Measurements from ENCODE around the gene RC3H1. TPM values are rescaled to one million over a fixed set of nuclear protein-coding genes. Genes with fewer than 3 reads are reported as not detected.
"Not testable (repeated sequence)": the region's sequence is repeated elsewhere in the genome, so short reads cannot be mapped to it uniquely, and the experiment has no call there.

The RC3H1 gene, protein sequence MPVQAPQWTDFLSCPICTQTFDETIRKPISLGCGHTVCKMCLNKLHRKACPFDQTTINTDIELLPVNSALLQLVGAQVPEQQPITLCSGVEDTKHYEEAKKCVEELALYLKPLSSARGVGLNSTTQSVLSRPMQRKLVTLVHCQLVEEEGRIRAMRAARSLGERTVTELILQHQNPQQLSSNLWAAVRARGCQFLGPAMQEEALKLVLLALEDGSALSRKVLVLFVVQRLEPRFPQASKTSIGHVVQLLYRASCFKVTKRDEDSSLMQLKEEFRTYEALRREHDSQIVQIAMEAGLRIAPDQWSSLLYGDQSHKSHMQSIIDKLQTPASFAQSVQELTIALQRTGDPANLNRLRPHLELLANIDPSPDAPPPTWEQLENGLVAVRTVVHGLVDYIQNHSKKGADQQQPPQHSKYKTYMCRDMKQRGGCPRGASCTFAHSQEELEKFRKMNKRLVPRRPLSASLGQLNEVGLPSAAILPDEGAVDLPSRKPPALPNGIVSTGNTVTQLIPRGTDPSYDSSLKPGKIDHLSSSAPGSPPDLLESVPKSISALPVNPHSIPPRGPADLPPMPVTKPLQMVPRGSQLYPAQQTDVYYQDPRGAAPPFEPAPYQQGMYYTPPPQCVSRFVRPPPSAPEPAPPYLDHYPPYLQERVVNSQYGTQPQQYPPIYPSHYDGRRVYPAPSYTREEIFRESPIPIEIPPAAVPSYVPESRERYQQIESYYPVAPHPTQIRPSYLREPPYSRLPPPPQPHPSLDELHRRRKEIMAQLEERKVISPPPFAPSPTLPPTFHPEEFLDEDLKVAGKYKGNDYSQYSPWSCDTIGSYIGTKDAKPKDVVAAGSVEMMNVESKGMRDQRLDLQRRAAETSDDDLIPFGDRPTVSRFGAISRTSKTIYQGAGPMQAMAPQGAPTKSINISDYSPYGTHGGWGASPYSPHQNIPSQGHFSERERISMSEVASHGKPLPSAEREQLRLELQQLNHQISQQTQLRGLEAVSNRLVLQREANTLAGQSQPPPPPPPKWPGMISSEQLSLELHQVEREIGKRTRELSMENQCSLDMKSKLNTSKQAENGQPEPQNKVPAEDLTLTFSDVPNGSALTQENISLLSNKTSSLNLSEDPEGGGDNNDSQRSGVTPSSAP
- 47.6 TPM for total RNA-seq

DNA sequence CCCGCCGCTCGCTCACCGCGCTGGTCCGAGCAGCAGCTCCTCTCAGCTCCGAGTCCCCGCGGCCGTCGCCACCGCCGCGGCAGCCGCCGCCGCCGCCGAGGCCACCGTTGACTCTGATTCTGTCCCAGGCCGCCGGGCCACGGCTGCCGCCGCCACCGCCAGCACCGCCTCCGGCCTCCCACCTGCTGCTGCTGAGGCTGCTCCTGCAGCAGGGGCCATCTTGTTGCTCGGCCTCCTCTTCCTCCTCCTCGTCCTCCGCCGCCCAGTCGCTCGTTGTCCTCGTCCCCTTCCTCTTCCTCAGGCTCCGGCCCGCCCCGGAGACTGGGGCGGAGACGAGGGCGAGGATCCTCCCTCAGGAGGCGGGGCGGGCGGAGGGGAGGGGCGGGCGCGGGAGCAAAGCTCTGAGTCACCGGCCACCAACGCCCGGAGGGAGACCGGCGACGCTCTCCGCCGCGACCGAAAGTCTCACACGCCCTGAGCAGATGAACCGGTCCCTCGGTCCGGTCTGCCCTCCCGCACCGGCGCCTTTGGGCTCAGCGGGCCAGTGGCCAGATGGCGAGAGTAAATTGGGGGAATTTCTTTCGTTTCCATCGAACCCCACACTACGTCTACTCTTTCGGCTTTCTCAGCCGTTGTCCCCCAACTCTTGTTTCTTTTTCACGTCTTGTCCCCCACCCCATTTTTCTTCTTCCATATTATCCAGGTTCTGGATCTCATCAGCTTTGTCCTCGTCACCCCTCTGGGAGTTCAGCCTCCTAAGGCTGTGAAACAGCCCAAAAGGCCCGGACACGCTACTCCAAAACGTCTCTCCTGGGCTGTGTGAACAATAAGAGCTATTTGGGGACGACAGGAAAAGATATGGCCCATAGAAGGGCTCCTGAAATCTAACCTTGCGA, at the start of gene RC3H1:
Gene RC3H1 (minus strand): TSS at position 278 of the 896 bp plus-strand sequence. CDS start 29,372 bp downstream, outside the sequence.
- DNase-seq (ENCODE audit: low spot score) (peak; percentile 95), ATAC-seq (peak; percentile 99)
- intact Hi-C loops (cut with DNase I), result no loop called here

DNA sequence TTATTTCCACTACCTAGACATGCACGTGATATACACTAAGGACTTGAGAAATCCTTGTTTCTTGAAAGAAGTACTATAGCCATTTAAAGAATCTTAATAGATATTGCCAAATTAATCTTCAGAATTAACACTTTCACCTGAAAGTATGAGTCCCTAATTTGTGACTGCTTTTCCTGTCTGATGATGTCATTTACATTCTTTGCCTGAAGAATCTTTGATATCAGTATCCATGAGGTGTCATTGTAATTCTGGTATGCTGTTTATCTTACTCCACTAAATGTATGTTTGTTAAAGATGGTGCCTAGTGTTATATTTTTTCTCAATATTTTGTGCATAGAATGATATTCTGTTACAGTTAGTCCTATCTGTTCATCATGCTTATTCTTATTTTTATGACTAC, 48.5 kb upstream of the RC3H1 start:
- DNase-seq (ENCODE audit: low spot score) (no peak), ATAC-seq (no peak)
- intact Hi-C loops (cut with DNase I), result no loop called here

DNA sequence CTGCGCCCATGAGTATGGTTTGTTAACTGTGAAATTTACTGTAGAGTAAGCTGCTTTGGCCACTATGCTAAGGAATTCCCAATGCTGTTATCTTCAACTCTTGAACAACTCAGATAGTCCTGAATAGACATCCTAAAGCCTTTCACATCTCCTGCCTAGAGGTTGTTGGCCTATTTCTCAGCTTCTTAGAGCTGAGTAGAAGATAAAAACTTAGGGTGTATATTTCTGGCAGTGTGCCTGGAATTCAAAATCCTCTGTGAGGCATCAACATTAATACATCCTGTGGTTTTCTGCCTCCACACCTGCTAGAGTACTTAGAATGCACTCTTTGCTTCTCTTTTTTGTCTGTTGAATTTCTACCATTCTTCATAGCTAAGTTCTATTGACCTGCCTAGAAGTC, 45.8 kb upstream of the RC3H1 start:
- DNase-seq (ENCODE audit: low spot score), result no peak
- intact Hi-C loops (cut with DNase I), result no loop called here

DNA sequence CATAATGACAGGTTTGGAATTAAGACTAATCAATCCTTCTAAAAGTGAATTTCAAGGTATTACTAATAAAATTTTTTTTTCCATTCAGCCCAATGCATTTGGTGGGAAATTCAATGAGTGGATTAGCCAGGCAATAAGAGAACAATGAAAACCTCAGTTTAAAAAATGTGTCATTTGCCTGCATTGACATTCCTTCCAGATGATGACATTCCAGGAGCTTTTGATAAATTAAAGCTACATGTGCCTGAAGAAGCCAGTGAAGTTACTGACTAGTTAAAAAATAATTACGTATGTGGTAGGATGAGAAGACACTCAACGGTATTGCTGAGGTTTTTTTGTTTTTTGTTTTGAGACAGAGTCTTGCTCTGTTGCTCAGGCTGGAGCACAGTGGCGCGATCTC, 37.9 kb upstream of the RC3H1 start:
- intact Hi-C loops (cut with DNase I), result no loop called here
- no peak for ATAC-seq
- DNase-seq (ENCODE audit: low spot score), result no peak

More for the DNA sequence above, 45.8 kb upstream of the RC3H1 start:
- no peak for ATAC-seq

DNA sequence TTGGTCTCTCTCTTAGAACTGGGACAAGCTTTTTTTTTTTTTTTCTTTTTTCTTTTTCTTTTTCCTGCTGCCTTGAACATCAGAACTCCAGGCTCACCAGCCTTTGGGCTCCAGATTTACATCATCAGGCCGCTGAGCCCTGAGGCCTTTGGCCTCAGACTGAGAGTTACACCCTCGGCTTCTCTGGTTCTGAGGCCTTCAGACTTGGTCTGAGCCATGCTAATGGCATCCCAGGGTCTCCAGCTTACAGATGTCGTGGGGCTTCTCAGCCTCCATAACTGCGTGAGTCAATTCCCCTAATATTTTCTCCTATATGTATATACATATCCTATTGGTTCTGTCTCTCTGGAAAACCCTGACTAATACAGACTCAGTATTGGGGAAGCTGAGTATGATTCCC, 36.5 kb upstream of the RC3H1 start:
- DNase-seq (ENCODE audit: low spot score) (no peak), ATAC-seq (no peak)
- intact Hi-C loops (cut with DNase I), result no loop called here

DNA sequence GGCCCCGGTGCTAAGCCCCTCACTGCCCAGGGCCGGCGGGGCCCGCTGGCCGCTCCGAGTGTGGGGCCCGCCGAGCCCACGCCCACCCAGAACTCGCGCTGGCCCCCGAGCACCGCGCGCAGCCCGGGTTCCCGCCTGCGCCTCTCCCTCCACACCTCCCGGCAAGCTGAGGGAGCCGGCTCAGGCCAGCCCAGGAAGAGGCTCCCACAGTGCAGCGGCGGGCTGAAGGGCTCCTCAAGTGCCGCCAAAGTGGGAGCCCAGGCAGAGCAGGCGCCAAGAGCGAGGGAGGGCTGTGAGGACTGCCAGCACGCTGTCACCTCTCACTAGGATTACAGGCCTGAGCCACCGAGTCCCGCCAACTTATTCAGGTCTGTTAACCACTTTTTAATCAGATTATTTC, 34.5 kb upstream of the RC3H1 start:
- intact Hi-C loops (cut with DNase I); DNase-seq (ENCODE audit: low spot score); ATAC-seq: not testable (repeated sequence)

DNA sequence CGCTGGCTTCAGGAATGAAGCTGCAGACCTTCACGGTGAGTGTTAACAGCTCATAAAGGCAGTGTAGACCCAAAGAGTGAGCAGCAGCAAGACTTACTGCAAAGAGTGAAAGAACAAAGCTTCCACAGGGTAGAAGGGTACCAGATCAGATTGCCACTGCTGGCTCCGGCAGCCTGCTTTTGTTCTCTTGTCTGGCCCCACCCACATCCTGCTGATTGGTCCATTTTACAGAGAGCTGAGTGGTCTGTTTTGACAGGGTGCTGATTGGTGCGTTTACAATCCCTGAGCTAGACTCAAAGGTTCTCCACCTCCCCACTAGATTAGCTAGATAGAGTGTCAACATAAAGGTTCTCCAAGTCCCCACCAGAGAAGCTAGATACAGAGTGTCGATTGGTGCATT, 33.6 kb upstream of the RC3H1 start:
- ATAC-seq; intact Hi-C loops (cut with DNase I); DNase-seq (ENCODE audit: low spot score): not testable (repeated sequence)

DNA sequence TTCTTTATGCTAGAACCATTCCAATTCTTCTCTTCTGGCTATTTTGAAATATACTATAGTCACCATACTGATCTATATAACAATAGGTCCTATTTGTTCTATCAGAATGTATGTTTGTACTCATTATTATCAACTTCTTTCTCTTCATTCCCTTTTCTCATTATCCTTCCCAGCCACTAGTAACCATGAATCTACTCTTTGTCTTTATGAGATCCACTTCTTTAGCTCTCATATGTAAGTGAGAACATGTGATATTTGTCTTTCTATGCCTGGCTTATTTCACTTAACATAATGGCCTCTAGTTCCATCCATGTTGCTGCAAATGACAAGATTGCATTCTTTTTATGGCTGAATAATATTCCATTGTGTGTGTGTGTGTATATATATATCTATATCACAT, 31.7 kb upstream of the RC3H1 start:
- intact Hi-C loops (cut with DNase I), result no loop called here
- DNase-seq (ENCODE audit: low spot score), result no peak
- no peak for ATAC-seq

DNA sequence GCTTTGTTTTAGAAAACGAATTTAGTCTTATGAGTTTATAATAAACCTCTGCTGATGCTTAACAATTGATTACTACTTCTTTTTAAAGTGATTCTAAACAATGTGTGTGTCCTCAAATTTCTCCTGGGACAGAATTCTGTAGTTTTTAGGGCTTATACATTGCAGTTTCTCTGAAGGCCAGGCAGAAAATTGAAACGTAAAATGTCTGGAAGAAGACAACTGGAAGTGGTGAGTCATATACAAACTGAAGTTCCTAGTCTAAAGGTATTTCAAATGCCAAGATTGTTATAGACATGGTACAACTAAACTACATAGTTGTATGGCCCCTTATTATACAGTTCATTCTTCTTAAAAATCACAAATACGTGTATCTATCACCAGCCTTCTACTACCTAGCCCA, 30.5 kb upstream of the RC3H1 start:
- ATAC-seq, result no peak
- no peak for DNase-seq (ENCODE audit: low spot score)
- intact Hi-C loops (cut with DNase I), result no loop called here

DNA sequence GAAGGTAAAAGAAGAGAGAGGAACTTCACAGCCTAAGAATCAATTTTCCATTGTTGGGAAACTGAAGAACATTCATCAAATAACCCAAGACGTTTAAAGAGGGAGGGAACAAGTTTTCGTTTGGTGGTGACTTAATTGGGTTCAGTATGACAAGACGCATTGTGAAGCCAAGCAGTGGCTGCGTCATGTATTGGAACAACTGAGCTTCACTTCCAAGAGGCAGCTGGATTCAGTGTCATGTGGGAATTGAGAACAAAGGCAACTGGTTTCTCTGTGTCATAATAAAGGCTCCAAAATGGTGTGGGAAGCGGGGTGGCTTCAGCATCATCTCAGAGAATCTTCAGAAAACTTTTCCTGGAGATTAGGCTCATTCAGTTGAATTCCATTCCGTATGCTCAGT, 29.8 kb upstream of the RC3H1 start:
- peak; percentile 64 for DNase-seq (ENCODE audit: low spot score)
- intact Hi-C loops (cut with DNase I), result no loop called here
- peak; percentile 95 for ATAC-seq

DNA sequence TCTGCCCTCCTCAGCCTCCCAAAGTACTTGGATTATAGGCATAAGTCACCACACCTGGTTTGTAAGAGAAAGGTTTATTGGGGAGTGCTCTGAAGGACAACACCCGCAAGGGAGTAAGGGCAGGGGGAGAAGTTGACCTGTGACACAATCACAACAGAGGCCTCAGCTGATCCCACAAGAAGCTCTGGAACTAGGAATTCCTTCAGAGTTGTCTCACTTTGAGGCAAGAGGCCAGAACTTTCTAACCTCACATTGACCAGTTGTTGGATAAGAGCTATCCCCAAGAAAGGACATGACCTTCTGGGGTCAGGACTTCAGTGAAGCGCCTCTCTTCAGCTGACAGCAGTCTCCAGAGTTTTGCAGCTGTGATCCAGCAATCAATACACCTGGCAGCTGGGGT, 27.4 kb upstream of the RC3H1 start:
- peak; percentile 75 for ATAC-seq
- no peak for DNase-seq (ENCODE audit: low spot score)
- intact Hi-C loops (cut with DNase I), result no loop called here

DNA sequence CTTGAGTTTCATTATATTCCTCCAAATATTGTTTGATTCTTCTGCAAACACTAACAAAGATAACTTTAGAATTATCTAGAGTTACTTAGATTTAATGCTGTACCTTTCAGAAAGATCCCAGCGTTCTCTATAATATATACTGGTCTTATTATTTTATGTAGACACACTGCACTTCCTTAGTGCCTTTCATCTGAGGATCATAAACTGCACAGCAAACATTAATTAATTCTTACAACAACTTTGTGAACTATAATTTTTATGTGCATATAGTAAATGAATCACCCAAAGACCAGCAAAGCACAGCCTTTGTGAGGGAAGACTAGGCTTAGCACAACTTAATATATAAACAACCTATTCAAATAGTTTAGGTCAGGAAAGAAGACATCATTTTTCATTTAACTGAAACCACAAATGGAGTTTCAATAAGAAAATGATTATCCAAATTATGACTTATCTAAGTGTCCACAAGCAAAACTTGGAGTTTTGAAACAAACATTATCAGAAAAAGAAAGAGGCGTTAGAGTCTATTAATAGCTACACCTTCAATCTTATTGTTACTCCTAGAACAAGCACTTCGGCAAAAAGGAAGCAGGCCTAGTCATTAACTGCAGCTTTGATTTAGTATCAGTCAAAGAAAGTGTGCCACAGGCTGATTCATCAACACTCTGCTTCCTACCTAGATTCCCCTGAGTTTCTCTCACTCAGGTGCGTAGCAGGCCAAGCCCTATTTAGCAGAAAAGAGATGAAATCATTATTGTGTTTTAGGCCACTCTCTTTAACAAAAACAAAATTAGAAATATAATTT, 22.5 kb upstream of the RC3H1 start:
- no peak for ATAC-seq
- no peak for DNase-seq (ENCODE audit: low spot score)
- intact Hi-C loops (cut with DNase I), result no loop called here

DNA sequence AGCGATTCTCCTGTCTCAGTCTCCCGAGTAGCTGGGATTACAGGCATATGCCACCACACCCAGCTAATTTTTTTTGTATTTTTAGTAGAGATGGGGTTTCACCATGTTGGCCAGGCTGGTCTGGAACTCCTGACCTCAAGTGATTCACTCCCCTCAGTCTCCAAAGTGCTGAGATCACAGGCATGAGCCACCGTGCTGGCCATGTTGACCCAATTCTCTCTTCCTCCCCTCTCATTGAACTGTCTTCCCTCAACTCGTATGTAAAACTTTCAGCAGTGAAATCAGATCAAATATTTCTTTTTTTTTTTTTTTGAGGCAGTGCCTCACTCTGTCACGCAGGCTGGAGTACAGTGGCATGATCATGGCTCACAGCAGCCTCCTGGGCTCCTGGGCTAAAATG, 20.4 kb upstream of the RC3H1 start:
- DNase-seq (ENCODE audit: low spot score); intact Hi-C loops (cut with DNase I); ATAC-seq: not testable (repeated sequence)

DNA sequence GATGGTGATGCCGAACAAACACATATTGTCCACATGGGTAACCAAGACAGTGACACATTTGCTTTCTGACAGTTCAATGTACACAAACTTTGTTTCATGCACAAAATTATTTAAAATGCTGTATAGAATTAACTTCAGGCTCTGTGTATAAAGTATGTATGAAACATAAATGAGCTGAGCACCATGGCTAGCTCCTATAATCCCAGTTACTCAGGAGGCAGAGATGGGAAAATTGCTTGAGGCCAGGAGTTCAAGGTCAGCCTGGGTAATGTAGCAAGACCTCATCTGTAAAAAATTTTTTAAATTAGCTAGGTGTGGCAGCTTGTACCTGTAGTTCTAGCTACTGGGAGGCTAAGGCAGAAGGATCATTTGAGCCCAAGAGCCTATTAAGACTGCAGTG, 19.2 kb upstream of the RC3H1 start:
- ATAC-seq (no peak), DNase-seq (ENCODE audit: low spot score) (no peak)
- intact Hi-C loops (cut with DNase I), result no loop called here

DNA sequence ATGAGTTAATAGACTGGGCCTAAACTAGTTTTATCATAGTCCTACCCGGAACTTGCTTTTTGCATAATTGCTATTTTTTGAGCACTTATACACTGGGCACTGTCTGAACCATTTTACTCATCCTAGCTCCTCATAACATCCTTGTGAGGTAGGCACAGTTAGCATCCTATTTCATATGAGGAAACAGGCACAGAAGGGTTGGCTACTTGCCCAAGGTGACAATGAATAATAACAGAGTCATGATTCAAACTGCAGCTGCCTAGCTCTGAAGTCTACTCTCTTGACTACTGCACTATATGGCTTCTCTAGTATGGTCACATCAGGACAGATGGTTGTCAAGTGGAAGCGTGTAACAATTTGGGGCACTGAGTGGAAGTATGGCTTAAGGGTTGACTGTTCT, 18.2 kb upstream of the RC3H1 start:
- intact Hi-C loops (cut with DNase I), result no loop called here
- DNase-seq (ENCODE audit: low spot score), result no peak
- no peak for ATAC-seq

DNA sequence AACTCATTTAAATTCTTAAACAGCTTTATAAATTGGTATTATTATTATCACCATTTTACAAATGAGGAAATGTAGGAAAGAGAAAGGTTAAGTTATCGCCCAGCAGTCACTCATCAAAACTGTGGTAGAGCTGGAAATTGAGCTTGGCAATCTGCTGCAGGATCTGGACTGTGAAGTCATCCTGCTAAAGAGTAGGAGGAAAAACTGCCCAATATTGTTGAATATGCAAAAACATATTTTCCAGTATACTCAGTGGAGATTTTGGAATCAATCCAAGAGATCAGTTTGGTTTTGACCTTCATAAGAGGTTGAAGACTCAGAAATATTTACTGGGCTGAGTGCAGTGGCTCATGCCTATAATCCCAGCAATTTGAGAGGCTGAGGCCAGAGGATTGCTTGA, 16.9 kb upstream of the RC3H1 start:
- intact Hi-C loops (cut with DNase I), result no loop called here

DNA sequence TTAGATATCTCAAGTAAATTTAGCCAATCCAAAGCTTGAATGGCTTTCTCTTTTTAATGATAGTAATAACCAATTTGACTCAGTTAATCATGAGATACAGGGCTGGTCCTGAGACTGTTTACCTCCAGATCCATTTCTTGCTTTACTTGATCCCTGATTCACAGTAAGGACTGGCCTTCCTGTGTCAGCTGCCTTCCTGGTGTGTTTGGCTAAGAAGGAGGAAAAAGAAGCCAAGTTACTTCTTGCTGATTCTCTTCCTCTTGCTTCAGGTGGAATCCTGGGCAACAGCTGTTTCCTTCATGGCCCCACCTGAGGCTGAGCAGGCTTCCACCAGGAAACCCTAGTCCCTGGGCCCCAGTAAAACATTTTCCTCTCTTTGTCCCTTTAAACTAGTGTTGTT, 14.6 kb upstream of the RC3H1 start:
- ATAC-seq, result no peak

More for the DNA sequence above, 16.9 kb upstream of the RC3H1 start:
- ATAC-seq (no peak), DNase-seq (ENCODE audit: low spot score) (no peak)

DNA sequence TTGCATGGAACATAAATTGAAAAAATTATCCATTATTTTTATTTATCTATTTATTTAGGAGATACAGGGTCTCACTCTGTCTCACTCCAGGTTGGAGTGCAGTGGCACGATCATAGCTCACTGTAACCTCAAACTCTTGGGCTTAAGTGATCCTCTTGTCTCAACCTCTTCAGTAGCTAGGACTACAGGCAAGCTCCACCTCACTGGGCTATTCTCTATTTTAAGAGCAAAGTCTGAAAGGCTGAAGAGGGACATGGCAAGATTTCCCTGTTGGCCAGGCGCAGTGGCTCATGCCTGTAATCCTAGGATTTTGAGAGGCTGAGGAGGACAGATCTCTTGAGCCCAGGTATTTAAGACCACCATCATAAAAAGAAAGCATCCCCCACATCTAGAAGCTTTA, 14.0 kb upstream of the RC3H1 start:
- ATAC-seq, result no peak
- DNase-seq (ENCODE audit: low spot score), result no peak
- intact Hi-C loops (cut with DNase I), result no loop called here

More for the DNA sequence above, 14.6 kb upstream of the RC3H1 start:
- intact Hi-C loops (cut with DNase I), result no loop called here
- DNase-seq (ENCODE audit: low spot score), result no peak
